HG03045 (cell line): ENCODE results near the gene ZGPAT.

Source experiments
- ATAC-seq: cut with Tn5 transposase; IDR thresholded peaks from one replicate; pipeline ENCODE4 v1.9.1; 2021; ENCODE audit warnings: mild to moderate bottlenecking, moderate library complexity; ENCODE audit not compliant: unreplicated experiment

The ZGPAT gene

GRCh38 chr20:63691711-63692435, 16.0 kb upstream of the ZGPAT start:
- ATAC-seq: no peak

- no peak for ATAC-seq
Observed at GRCh38 chr20:63692436-63693082, 15.3 kb upstream of the ZGPAT start.

DNA sequence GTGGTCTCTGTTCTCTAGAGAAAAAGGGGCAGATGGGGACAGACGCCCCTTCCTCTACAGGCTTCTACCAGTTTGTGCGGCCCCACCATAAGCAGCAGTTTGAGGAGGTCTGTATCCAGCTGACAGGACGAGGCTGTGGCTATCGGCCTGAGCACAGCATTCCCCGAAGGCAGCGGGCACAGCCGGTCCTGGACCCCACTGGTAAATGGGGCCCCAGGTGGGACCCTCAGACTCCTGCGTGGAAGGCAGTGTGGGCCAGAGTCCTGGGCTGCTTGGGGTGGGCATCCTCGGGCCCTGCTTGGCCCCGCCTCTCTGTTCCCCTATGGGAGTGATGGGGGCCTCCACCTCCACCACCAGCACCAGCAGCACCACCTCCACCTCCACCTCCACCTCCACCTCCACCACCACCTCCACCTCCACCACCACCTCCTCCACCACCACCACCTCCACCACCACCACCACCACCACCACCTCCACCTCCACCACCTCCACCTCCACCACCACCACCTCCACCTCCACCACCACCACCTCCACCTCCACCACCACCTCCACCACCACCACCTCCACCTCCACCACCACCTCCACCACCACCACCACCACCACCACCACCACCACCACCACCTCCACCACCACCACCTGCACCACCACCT, 14.6 kb upstream of the ZGPAT start:
- ATAC-seq: no peak

GRCh38 chr20:63693733-63694583, 13.9 kb upstream of the ZGPAT start:
- no peak for ATAC-seq

DNA sequence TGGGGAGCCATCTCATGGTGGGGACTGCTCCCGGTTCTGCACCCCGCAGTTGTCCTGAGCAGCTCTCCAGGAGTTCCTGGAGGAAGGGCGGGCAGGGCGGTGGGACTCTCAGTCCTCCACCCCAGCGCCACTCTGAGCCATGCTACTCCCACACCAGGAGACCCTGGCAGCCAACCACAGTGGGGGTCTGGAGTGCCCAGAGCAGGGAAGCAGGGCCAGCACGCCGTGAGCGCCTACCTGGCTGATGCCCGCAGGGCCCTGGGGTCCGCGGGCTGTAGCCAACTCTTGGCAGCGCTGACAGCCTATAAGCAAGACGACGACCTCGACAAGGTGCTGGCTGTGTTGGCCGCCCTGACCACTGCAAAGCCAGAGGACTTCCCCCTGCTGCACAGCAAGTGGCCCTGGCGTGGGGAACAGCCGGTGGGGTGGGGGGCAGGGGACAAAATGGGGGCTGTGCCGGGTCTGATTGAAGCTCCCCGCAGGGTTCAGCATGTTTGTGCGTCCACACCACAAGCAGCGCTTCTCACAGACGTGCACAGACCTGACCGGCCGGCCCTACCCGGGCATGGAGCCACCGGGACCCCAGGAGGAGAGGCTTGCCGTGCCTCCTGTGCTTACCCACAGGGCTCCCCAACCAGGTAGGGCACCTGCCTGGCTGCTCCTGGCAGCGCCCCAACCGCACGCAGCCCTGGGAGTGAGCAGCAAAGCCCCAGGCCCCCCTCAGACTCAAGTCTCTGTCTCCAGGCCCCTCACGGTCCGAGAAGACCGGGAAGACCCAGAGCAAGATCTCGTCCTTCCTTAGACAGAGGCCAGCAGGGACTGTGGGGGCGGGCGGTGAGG, 13.0 kb upstream of the ZGPAT start:
- no peak for ATAC-seq

GRCh38 chr20:63695424-63696305, 12.2 kb upstream of the ZGPAT start:
- ATAC-seq: no peak

- no peak for ATAC-seq
Observed at GRCh38 chr20:63696306-63696627, 11.6 kb upstream of the ZGPAT start.

DNA sequence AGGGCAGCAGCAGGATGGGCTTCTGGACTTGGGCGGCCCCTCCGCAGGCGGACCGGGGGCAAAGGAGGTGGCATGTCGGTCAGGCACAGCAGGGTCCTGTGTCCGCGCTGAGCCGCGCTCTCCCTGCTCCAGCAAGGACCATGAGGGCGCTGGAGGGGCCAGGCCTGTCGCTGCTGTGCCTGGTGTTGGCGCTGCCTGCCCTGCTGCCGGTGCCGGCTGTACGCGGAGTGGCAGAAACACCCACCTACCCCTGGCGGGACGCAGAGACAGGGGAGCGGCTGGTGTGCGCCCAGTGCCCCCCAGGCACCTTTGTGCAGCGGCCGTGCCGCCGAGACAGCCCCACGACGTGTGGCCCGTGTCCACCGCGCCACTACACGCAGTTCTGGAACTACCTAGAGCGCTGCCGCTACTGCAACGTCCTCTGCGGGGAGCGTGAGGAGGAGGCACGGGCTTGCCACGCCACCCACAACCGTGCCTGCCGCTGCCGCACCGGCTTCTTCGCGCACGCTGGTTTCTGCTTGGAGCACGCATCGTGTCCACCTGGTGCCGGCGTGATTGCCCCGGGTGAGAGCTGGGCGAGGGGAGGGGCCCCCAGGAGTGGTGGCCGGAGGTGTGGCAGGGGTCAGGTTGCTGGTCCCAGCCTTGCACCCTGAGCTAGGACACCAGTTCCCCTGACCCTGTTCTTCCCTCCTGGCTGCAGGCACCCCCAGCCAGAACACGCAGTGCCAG, 11.0 kb upstream of the ZGPAT start, which contains the start of gene TNFRSF6B:
TNFRSF6B (plus strand) TSS at position 25 of the 729 bp plus-strand sequence; CDS start at position 141, 116 bp downstream.
- ATAC-seq: no peak

DNA sequence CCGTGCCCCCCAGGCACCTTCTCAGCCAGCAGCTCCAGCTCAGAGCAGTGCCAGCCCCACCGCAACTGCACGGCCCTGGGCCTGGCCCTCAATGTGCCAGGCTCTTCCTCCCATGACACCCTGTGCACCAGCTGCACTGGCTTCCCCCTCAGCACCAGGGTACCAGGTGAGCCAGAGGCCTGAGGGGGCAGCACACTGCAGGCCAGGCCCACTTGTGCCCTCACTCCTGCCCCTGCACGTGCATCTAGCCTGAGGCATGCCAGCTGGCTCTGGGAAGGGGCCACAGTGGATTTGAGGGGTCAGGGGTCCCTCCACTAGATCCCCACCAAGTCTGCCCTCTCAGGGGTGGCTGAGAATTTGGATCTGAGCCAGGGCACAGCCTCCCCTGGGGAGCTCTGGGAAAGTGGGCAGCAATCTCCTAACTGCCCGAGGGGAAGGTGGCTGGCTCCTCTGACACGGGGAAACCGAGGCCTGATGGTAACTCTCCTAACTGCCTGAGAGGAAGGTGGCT, 10.4 kb upstream of the ZGPAT start:
- no peak for ATAC-seq

- ATAC-seq: no peak
Observed at GRCh38 chr20:63697868-63698545, 9.8 kb upstream of the ZGPAT start.

GRCh38 chr20:63698739-63699465, 8.9 kb upstream of the ZGPAT start:
- no peak for ATAC-seq

DNA sequence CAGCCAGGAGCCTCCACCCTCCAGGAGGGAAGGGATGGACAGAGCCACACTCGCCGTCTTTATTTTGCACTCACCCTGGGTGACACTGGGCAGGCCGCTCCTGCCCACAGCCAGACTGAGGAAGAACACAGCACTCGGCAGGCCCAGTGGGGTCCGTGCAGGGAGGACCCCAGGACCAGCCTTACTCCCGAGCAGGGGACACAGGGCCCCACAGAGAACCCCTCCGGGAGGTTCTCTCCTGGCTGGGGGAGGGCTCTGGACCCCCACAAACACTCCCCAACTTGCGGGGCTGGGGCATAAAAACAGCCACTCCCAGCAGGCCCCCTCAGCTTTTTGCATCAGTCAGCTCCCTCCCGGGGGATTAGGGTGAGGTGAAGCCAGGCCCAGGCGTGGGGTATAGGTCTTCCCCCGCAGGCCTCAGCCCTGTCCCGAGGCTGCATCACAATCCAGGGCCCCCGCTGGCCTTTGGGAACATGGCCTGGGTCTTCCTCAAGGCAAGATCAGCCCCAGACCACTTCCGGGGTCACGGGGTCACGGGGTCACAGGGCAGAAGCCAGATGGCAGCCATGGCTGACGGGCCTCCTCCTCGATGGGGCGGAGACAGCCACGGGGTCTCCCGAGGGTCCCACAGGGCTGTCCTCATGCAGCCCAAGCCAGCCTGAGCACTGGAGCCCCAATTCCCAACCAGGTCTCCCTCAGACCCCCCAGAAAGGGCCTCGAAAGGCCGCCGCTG, 8.2 kb upstream of the ZGPAT start:
- ATAC-seq: no peak

GRCh38 chr20:63700199-63701050, 7.4 kb upstream of the ZGPAT start:
- ATAC-seq: no peak

GRCh38 chr20:63701051-63701328, 6.8 kb upstream of the ZGPAT start:
- no peak for ATAC-seq

- no peak for ATAC-seq
Observed at GRCh38 chr20:63701329-63702035, 6.4 kb upstream of the ZGPAT start.
